UCSD-AML1 (cell line): Measurements from ENCODE around the gene RBFOX1.

Experiments
- DNase-seq: peaks from one replicate; lab custom pipeline; 2025; ENCODE audit not compliant: unreplicated experiment; lab: John Stamatoyannopoulos, UW

Gene RBFOX1

DNA sequence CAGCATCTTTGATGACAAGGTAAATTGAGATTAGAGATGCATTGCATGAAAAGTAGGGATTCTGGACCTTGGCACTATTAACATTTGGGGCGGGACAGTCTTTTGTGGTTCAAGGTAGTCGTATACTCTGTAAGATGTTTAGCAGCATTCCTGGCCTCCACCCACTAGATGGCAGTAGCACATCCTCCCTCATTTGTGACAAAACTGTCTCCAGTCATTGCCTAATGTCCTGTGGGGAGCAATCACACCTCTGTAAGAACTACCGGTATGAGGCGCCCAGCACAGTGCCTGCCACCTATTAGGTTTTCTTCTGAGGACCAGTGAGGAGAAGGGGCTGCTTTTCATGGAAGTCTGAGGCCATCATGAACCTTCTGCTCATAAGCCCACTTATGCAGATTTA lies 180.8 kb downstream of the RBFOX1 start:
- DNase-seq, result no peak

GRCh38 chr16:7515543-7515942 lies 182.9 kb downstream of the RBFOX1 start:
- DNase-seq, result no peak

DNA sequence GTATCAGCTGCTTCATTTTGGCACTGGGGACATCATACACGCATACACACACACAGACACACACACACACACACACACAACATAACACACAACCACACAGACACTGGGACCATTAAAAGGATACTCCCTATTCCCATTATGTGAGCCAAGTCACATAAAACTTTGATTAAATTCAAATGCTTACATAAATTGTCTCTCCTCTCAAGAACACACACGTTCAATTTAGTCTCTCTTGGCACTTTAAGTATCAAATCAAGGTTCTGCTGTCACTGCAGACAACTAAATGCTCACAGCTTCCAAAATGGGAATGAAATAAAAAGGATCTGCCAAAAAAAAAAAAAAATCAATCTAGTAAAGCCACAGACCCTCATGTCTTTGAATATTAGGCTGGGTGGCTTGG lies 184.9 kb downstream of the RBFOX1 start:
- DNase-seq, result no peak

DNA sequence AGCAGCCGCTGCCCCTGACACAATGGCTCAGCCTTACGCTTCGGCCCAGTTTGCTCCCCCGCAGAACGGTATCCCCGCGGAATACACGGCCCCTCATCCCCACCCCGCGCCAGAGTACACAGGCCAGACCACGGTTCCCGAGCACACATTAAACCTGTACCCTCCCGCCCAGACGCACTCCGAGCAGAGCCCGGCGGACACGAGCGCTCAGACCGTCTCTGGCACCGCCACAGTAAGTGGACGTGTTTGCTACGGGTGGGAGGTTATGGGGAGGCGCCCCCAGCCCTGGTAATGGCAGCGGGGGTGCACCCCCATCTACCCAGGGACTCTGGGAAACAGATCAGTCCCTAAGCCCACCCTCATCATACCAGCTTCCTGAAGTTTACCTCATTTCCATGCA lies 185.5 kb downstream of the RBFOX1 start:
- no peak for DNase-seq

GRCh38 chr16:7521834-7522233 lies 189.2 kb downstream of the RBFOX1 start:
- no peak for DNase-seq

- DNase-seq, result no peak
Observed at GRCh38 chr16:7524419-7524818, 191.8 kb downstream of the RBFOX1 start.

DNA sequence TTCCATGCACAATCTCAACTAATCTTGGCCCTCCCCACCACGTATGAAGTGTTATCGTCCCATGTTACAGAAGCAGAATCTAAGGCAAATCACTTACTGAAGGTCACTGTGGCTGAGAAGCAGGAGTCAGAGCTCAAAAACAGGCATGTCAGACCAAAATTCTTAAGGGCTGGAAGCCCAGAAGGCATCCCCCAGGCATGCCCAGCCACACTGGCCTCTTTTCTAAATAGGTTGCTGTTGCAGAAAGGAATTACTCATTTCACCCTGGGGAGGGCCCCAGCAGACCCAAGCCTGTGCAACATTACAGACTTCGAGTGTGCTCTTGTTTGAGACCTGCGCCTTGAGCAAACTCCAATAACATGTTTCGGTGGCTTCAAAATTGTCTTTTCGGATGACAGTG lies 194.1 kb downstream of the RBFOX1 start:
- DNase-seq, result no peak

- no peak for DNase-seq
Observed at GRCh38 chr16:7532534-7532933, 199.9 kb downstream of the RBFOX1 start.

GRCh38 chr16:7534749-7535148 lies 202.1 kb downstream of the RBFOX1 start:
- DNase-seq, result no peak

DNA sequence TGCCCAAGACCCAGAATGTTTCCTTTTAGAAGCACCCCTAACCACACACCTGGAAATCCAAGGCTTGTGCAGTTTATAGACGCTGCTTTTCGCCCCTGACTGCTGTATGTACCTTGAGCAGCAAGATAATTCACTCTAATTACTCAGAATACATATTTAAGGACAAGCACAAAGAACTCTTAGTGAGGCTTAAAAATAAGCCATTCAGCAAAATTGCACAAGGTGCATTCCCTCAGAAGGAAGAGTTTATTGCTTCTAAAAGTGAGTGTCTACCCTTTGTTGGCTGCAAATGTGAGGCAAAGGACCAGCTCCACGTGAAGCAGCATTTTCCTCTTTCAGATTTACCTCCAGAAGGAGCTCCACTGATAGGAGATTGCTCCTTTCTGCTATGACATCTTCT lies 208.4 kb downstream of the RBFOX1 start:
- DNase-seq, result no peak

- no peak for DNase-seq
Observed at GRCh38 chr16:7545251-7545650, 212.6 kb downstream of the RBFOX1 start.

GRCh38 chr16:7546948-7547347 lies 214.3 kb downstream of the RBFOX1 start:
- no peak for DNase-seq

DNA sequence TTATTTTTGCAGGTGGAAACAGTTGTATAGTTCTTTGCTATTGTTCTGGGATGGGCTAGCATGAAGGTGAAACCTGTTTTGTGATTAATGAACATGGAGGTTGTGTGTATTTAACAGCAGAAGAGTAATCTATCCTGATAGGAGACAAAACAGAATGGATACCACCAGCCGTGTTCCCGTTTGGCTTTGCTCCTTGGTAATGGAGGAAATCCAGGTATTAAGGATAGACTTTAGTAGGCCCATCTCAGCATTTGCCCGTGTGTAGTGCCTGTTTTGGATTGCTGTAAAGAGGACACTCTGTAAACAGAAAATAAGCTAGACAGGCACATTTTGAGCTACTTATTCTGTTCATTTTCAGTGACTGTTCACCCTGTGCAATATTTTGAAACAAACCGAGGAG lies 215.1 kb downstream of the RBFOX1 start:
- no peak for DNase-seq

- DNase-seq, result no peak
Observed at GRCh38 chr16:7548796-7549318, 216.2 kb downstream of the RBFOX1 start.

GRCh38 chr16:7550096-7550495 lies 217.5 kb downstream of the RBFOX1 start:
- DNase-seq, result no peak

DNA sequence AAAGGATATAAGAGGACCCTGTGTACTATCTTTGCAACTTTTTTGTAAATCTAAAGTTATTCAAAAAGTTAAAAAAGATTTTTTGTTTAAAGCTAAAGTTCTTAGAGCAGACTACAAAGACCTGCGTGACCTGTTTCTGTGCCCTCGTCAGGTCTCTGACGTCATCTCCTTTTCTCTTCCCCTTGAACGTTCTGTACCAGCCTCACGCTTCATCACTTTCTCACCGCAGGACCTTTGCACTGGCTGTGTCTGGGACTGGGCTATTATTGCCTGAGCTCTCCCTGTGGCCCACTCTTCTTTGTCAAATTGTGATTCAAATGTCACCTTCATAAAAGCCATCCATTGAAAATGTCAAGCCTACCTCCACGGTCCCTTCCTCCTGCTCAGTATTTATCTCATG lies 222.8 kb downstream of the RBFOX1 start:
- DNase-seq, result no peak

DNA sequence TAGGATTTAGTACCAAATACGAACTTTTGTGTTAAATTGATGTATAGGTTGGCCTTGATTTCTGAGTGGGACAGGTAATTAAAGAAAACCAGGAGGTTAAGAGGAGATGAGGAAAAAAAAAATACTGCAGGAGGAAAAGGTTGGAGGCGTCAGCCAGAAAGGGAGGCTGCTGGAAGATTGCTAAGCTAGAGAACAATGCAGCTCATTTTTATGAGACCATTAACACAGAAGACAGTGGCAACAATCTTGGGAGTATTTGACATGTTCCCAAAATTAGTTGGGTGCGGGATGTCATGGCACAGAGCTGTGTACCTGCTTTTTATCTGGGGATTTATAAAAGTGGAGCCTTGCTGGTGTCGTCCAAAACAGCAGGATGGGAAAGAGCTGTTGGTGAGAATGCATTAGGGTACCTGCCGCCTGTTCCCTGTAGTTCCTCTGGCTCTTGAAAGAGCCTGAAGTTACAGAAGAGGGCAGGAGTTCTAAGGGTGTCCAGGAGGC lies 229.3 kb downstream of the RBFOX1 start:
- DNase-seq, result no peak

DNA sequence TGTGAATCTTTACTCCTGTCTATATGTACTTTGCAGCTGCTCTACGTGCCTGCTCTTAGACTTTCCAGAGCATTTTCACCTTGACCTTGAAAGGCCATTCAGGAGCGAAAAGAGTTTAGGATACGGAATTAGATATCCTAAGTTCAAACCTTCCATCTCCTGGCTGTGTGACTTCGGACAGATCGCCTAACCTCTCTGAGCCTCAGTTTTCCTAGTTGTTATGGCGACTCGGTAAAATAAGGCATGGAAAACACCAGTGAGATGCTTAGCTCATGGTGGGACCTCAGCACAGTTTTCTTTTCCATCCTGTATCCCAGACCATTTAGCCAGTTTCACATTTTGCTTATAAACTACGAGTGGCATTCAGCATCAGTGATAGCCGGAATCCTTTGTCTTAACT lies 233.7 kb downstream of the RBFOX1 start:
- DNase-seq, result no peak

DNA sequence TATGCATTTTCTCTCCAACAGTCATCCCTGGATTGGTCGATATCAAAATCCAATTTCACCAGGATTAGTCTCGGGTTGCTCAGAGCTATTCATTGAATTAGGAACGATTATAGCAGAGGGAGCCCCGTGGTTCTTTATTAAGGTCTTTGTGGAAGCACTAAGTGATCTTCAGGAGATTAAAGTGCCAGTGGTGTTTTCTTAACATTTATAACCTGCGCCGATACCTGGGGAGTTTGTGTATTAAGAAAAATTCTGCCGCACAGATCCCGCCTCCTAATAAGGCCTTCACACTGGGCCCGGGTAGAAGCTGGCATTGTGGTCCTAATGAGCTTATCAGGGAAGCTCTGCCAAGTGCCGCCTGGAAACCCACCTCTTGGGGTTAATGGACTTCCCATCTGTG lies 238.7 kb downstream of the RBFOX1 start:
- DNase-seq, result no peak

DNA sequence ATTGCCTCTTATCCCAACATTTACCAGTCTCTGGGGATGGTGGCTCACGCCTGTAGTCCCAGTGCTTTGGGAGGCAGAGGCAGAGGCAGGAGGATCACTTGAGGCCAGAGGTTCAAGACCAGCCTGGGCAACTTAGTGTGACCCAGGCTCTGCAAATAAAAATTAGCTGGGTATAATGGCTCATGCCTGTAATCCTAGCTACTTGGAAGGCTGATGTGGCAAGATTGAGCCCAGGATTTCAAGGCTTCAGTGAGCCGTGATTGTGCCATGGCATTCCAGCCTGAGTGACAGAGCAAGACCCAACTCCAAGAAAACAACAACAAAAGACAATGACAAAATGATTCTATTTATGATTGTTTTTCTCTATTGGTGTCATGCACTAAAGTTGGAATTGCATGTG lies 244.9 kb downstream of the RBFOX1 start:
- DNase-seq, result no peak

- no peak for DNase-seq
Observed at GRCh38 chr16:7579454-7579853, 246.8 kb downstream of the RBFOX1 start.

GRCh38 chr16:7581175-7581574 lies 248.5 kb downstream of the RBFOX1 start:
- DNase-seq, result no peak

DNA sequence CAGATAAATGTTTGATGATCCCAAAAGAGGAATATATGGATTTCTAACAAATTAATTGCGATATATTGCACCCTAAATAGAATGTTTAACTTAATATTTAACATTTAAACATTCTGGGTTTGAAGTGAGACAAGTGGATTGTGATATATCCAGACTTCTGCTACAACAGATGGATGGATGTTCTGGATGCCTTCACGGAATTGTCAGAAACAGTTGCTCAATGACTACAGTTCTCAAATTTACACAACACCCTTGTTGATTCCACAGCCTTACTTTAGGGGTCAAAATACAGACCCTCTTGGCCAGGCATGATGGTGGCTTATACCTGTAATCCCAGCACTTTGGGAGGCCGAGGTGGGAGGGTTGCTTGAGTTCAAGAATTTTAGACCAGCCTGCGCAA lies 250.8 kb downstream of the RBFOX1 start:
- DNase-seq, result no peak

- DNase-seq, result no peak
Observed at GRCh38 chr16:7584561-7584960, 251.9 kb downstream of the RBFOX1 start.
